ENCODE measurements around the gene CTIF.

CTIF gene

GRCh38 chr18:48689548-48689947 is 150.7 kb downstream of the CTIF start:
- DNase-seq, result no peak

- DNase-seq, result no peak
Measured at GRCh38 chr18:48690494-48690893, 151.7 kb downstream of the CTIF start.

GRCh38 chr18:48693006-48693405 is 154.2 kb downstream of the CTIF start:
- DNase-seq, result no peak

GRCh38 chr18:48693625-48694262 is 154.9 kb downstream of the CTIF start:
- no peak for DNase-seq

GRCh38 chr18:48694295-48694694 is 155.5 kb downstream of the CTIF start:
- DNase-seq, result no peak

- no peak for DNase-seq
Measured at GRCh38 chr18:48695671-48696070, 156.8 kb downstream of the CTIF start.

GRCh38 chr18:48696218-48696617 is 157.4 kb downstream of the CTIF start:
- DNase-seq, result no peak

- no peak for DNase-seq
Measured at GRCh38 chr18:48697441-48697840, 158.6 kb downstream of the CTIF start.

- no peak for DNase-seq
Measured at GRCh38 chr18:48698707-48699106, 159.9 kb downstream of the CTIF start.

- DNase-seq, result no peak
Measured at GRCh38 chr18:48699761-48700160, 160.9 kb downstream of the CTIF start.

GRCh38 chr18:48700446-48700845 is 161.6 kb downstream of the CTIF start:
- DNase-seq, result no peak

- no peak for DNase-seq
Measured at GRCh38 chr18:48702346-48703027, 163.7 kb downstream of the CTIF start.

- no peak for DNase-seq
Measured at GRCh38 chr18:48703028-48703386, 164.2 kb downstream of the CTIF start.

- DNase-seq, result no peak
Measured at GRCh38 chr18:48703418-48703817, 164.6 kb downstream of the CTIF start.

GRCh38 chr18:48705043-48705442 is 166.2 kb downstream of the CTIF start:
- no peak for DNase-seq

- no peak for DNase-seq
Measured at GRCh38 chr18:48705531-48705930, 166.7 kb downstream of the CTIF start.

GRCh38 chr18:48706731-48707130 is 167.9 kb downstream of the CTIF start:
- DNase-seq, result no peak

GRCh38 chr18:48707636-48708296 is 168.9 kb downstream of the CTIF start:
- DNase-seq, result no peak

- DNase-seq, result no peak
Measured at GRCh38 chr18:48708807-48709206, 170.0 kb downstream of the CTIF start.

GRCh38 chr18:48709371-48710062 is 170.7 kb downstream of the CTIF start:
- no peak for DNase-seq

- DNase-seq, result peak in 1 of 2 experiments; percentile 20
Measured at GRCh38 chr18:48711651-48712486, 173.0 kb downstream of the CTIF start.

GRCh38 chr18:48713309-48713708 is 174.5 kb downstream of the CTIF start:
- no peak for DNase-seq

GRCh38 chr18:48714873-48715272 is 176.0 kb downstream of the CTIF start:
- no peak for DNase-seq
